GM20000 (cell line): ENCODE results near the gene PDS5A.
"Not testable (repeated sequence)": the region's sequence is repeated elsewhere in the genome, so short reads cannot be mapped to it uniquely, and the experiment has no call there.

Experiments
- DNase-seq: peaks from one replicate; pipeline ENCODE4 v3.0.0; 2012; ENCODE audit warnings: low spot score
- CTCF ChIP-seq: IDR thresholded peaks from 2 replicates; pipeline ENCODE4 v1.5.1; 2012; ENCODE audit warnings: mild to moderate bottlenecking, control low read depth; ENCODE audit errors: extremely low read depth, missing control alignments

PDS5A gene

GRCh38 chr4:39846120-39846519 lies 131.6 kb downstream of the PDS5A start:
- no peak for TF ChIP-seq CTCF
- no peak for DNase-seq

GRCh38 chr4:39841894-39842293 lies 135.8 kb downstream of the PDS5A start:
- TF ChIP-seq CTCF = no peak
- no peak for DNase-seq

GRCh38 chr4:39840516-39840915 lies 137.2 kb downstream of the PDS5A start:
- not testable (repeated sequence) for DNase-seq

- no peak for TF ChIP-seq CTCF
Observed at GRCh38 chr4:39840027-39840426, 137.7 kb downstream of the PDS5A start.

GRCh38 chr4:39838431-39838830 lies 139.3 kb downstream of the PDS5A start:
- DNase-seq = not testable (repeated sequence)

More at GRCh38 chr4:39840027-39840426, 137.7 kb downstream of the PDS5A start:
- DNase-seq = no peak

- TF ChIP-seq CTCF = no peak
- no peak for DNase-seq
Observed at GRCh38 chr4:39834269-39834668, 143.4 kb downstream of the PDS5A start.

- no peak for DNase-seq
- no peak for TF ChIP-seq CTCF
Observed at GRCh38 chr4:39825741-39826231, 151.9 kb downstream of the PDS5A start.

- TF ChIP-seq CTCF = no peak
- DNase-seq = no peak
Observed at GRCh38 chr4:39825090-39825489, 152.6 kb downstream of the PDS5A start.

GRCh38 chr4:39823191-39823590 lies 154.5 kb downstream of the PDS5A start:
- DNase-seq = no peak
- TF ChIP-seq CTCF = no peak
